CD14-positive monocyte (primary cell): ENCODE measurements around the gene TINAG. TPM values are rescaled to one million over a fixed set of nuclear protein-coding genes. Genes with fewer than 3 reads are reported as not detected.

Experiments
- DNase-seq, 3 donors: peaks; one replicate each; pipeline ENCODE4 v3.0.0-alpha.2; 2011 to 2022
- H2AFZ ChIP-seq: 2 replicates; pipeline ENCODE4 v1.6.0; 2012; ENCODE audit warnings: mild to moderate bottlenecking, low read depth, low read length, inconsistent platforms; ENCODE audit not compliant: insufficient read depth, poor library complexity, severe bottlenecking
- H3K27ac ChIP-seq, 2 donors: 1 replicate in 1 of 2; 2 replicates in 1 of 2; pipeline ENCODE4 v1.5.1; 2012 to 2013; ENCODE audit warnings: low read length in 2 of 2, control low read depth in 1 of 2, inconsistent platforms in 1 of 2, low read depth in 1 of 2, mild to moderate bottlenecking in 1 of 2
- H3K27me3 ChIP-seq, 2 donors: one replicate each; pipeline versions ENCODE4 v1.6.0 to v1.6.1; 2011 to 2013; ENCODE audit warnings: low read length in 2 of 2; ENCODE audit not compliant: control insufficient read depth in 2 of 2, insufficient read depth in 2 of 2
- H3K36me3 ChIP-seq, 2 donors: replicated peaks in 1 of 2; 1 replicate in 1 of 2; 2 replicates in 1 of 2; pipeline versions ENCODE4 v1.5.1 to v1.6.1; 2012 to 2013; ENCODE audit warnings: low read length in 2 of 2, control low read depth in 1 of 2, inconsistent platforms in 1 of 2, mild to moderate bottlenecking in 1 of 2; ENCODE audit not compliant: insufficient read depth in 2 of 2, control insufficient read depth in 1 of 2
- H3K4me1 ChIP-seq, 2 donors: 1 replicate in 1 of 2; 2 replicates in 1 of 2; pipeline versions ENCODE4 v1.5.1 to v1.6.1; 2012 to 2013; ENCODE audit warnings: low read length in 2 of 2, control low read depth in 1 of 2, inconsistent platforms in 1 of 2, mild to moderate bottlenecking in 1 of 2, moderate library complexity in 1 of 2; ENCODE audit not compliant: insufficient read depth in 2 of 2, control insufficient read depth in 1 of 2
- H3K4me2 ChIP-seq: replicated peaks from 2 replicates; pipeline ENCODE3; 2012; ENCODE audit warnings: low read length, moderate library complexity, mild to moderate bottlenecking; ENCODE audit not compliant: poor library complexity, severe bottlenecking; ENCODE audit errors: extremely low read depth
- H3K4me3 ChIP-seq, 3 experiments: fragments of 200-600 bp in 1 of 3; sonication (generic) in 1 of 3; replicated peaks in 1 of 3; 1 replicate in 2 of 3; 2 replicates in 1 of 3; pipeline ENCODE4 v1.5.1; 2011 to 2013; ENCODE audit warnings: low read length in 3 of 3, mild to moderate bottlenecking in 3 of 3, control low read depth in 2 of 3, low read depth in 2 of 3, inconsistent platforms in 1 of 3, moderate library complexity in 1 of 3
- H3K79me2 ChIP-seq: 2 replicates; pipeline ENCODE4 v1.6.0; 2012; ENCODE audit warnings: mild to moderate bottlenecking, control low read depth, inconsistent platforms, low read length, moderate library complexity; ENCODE audit not compliant: insufficient read depth
- H3K9ac ChIP-seq: 2 replicates; pipeline ENCODE4 v1.6.0; 2017; ENCODE audit warnings: low read length, mild to moderate bottlenecking; ENCODE audit not compliant: insufficient read depth, poor library complexity, severe bottlenecking
- H3K9me3 ChIP-seq, 2 donors: replicated peaks in 1 of 2; 1 replicate in 1 of 2; 2 replicates in 1 of 2; pipeline versions ENCODE4 v1.5.1 to v1.6.1; 2012 to 2013; ENCODE audit warnings: low read length in 2 of 2, control low read depth in 1 of 2; ENCODE audit not compliant: control insufficient read depth in 1 of 2, insufficient read depth in 1 of 2
- H4K20me1 ChIP-seq: 2 replicates; pipeline ENCODE4 v1.6.0; 2012; ENCODE audit warnings: mild to moderate bottlenecking, low read length, control low read depth, moderate library complexity; ENCODE audit not compliant: insufficient read depth
- H3K27ac Mint-ChIP-seq, 7 donors: one replicate each; pipeline ENCODE4 v1.8.0; 2020; ENCODE audit warnings: mild to moderate bottlenecking in 7 of 7, mixed read lengths in 7 of 7, moderate library complexity in 6 of 7, inconsistent platforms in 2 of 7
- H3K27me3 Mint-ChIP-seq, 3 donors: one replicate each; pipeline ENCODE4 v1.8.0; 2021 to 2022; ENCODE audit warnings: low read depth in 3 of 3, mild to moderate bottlenecking in 3 of 3, mixed read lengths in 3 of 3, moderate library complexity in 3 of 3, inconsistent platforms in 1 of 3
- H3K36me3 Mint-ChIP-seq, 2 donors: one replicate each; pipeline ENCODE4 v1.8.0; 2020; ENCODE audit warnings: mixed read lengths in 2 of 2, inconsistent platforms in 1 of 2, mild to moderate bottlenecking in 1 of 2
- H3K4me1 Mint-ChIP-seq: one replicate; pipeline ENCODE4 v1.8.0; 2020; ENCODE audit warnings: mild to moderate bottlenecking, mixed read lengths
- H3K4me3 Mint-ChIP-seq, 2 donors: one replicate each; pipeline ENCODE4 v1.8.0; 2020; ENCODE audit warnings: mild to moderate bottlenecking in 2 of 2, mixed read lengths in 2 of 2, moderate library complexity in 1 of 2
- H3K9me3 Mint-ChIP-seq, 7 donors: one replicate each; pipeline ENCODE4 v1.8.0; 2020 to 2022; ENCODE audit warnings: mixed read lengths in 7 of 7, mild to moderate bottlenecking in 6 of 7, moderate library complexity in 6 of 7, inconsistent platforms in 2 of 7
- WGBS: methylation state at CpG from one replicate; pipeline ENCODE4 v1.1.5; 2013; ENCODE audit warnings: missing lambda C conversion rate; ENCODE audit not compliant: insufficient coverage; 5-methylcytosine and 5-hydroxymethylcytosine counted together
- intact Hi-C, 2 donors: fragments of 100-400 bp; cut with micrococcal nuclease; formaldehyde crosslinking; loops; one replicate each; pipeline versions ENCODE4 v1.15.0 to v1.15.1; 2023
- polyA plus RNA-seq, 3 donors: library from polyadenylated mRNA; depleted of rRNA in 1 of 3; unstranded in 2 of 3; stranded (reverse) in 1 of 3; fragments of 300-500 nt in 2 of 3; fragments of >200 nt in 1 of 3; fragmentation: Illumina TruSeq in 2 of 3; gene quantifications; 1 replicate in 2 of 3; 2 replicates in 1 of 3; pipeline ENCODE4 v1.2.3, GENCODE V29; 2012 to 2021
- TF ChIP-seq, protein P1 (sequence below): fragments of 200-600 bp; IDR thresholded peaks from one replicate; pipeline ENCODE4 v1.8.0; 2022; ENCODE audit warnings: antibody characterized with exemption, mild to moderate bottlenecking

TINAG gene
- polyA plus RNA-seq, 3 donors = not detected

DNA sequence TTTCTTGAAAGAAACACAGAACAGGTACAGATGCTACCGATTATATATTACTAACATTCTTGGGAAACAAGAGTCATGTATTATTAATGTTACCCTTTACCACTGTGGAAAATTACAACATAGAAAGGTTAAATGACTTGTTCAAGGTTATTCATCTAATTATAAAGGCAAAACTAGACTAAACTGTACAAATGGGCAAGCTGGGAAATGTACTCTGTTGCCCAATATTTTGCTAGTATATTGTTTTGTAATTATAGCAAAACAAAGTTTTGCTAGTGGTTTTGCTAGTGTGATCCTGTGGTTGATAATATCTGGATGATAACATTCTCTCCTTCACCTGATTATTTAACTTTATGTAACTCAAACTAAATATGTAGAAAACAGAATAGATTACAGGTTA is 96.5 kb downstream of the TINAG start:
- no peaks in the 10 kb centered on the region for H3K27me3 ChIP-seq
- Mint-ChIP-seq H3K4me1 (no peaks in the 10 kb centered on the region), H3K4me3 (no peak overlapping the region), H3K27ac (no peak overlapping the region), H3K36me3 (no peaks in the 10 kb centered on the region), H3K9me3 (peaks cover 0 to 6% (median 4%) of the 10 kb centered on the region in 7 donors), H3K27me3 (no peaks in the 10 kb centered on the region)
- no CpG with 5 or more reads among the region's 1 CpG for WGBS
- H3K4me1 ChIP-seq = no peaks in the 10 kb centered on the region
- no peak overlapping the region for H3K4me3 ChIP-seq
- H4K20me1 ChIP-seq = no peaks in the 10 kb centered on the region
- H3K9me3 ChIP-seq = no peaks in the 10 kb centered on the region
- H2AFZ ChIP-seq = no peak overlapping the region
- no peaks in the 10 kb centered on the region for H3K36me3 ChIP-seq
- no peak overlapping the region for H3K9ac ChIP-seq
- H3K79me2 ChIP-seq = no peaks in the 10 kb centered on the region
- no peak for DNase-seq
- intact Hi-C loops = no loop called here
- no peak overlapping the region for H3K4me2 ChIP-seq
- H3K27ac ChIP-seq = no peak overlapping the region
- TF ChIP-seq, protein P1, sequence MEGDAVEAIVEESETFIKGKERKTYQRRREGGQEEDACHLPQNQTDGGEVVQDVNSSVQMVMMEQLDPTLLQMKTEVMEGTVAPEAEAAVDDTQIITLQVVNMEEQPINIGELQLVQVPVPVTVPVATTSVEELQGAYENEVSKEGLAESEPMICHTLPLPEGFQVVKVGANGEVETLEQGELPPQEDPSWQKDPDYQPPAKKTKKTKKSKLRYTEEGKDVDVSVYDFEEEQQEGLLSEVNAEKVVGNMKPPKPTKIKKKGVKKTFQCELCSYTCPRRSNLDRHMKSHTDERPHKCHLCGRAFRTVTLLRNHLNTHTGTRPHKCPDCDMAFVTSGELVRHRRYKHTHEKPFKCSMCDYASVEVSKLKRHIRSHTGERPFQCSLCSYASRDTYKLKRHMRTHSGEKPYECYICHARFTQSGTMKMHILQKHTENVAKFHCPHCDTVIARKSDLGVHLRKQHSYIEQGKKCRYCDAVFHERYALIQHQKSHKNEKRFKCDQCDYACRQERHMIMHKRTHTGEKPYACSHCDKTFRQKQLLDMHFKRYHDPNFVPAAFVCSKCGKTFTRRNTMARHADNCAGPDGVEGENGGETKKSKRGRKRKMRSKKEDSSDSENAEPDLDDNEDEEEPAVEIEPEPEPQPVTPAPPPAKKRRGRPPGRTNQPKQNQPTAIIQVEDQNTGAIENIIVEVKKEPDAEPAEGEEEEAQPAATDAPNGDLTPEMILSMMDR = no peak

DNA sequence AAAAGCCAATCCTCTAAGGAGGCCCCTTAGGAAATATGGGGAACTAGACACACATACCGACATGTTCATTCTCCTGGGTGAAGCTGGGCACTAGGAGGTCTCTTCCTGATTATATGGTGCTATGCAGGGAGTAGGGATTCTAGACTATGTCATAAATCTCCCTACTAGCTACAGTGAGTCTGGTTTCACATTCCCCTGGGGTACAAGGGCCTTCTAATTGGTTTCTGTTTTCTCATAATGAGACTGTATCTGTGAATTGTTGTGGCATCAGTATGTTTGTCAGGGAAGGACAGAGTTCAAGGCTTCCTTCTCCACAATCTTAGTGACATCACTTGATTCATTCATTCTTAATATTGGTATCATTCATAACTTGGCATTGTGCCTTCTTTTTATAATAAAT is 103.5 kb downstream of the TINAG start:
- H3K9ac ChIP-seq = no peak overlapping the region
- no peaks in the 10 kb centered on the region for H3K4me1 Mint-ChIP-seq
- H3K4me2 ChIP-seq = no peak overlapping the region
- H3K36me3 Mint-ChIP-seq = no peaks in the 10 kb centered on the region
- H3K4me3 ChIP-seq = no peak overlapping the region
- H3K36me3 ChIP-seq = no peaks in the 10 kb centered on the region
- H3K4me3 Mint-ChIP-seq = no peak overlapping the region
- TF ChIP-seq, protein P1 = no peak
- H2AFZ ChIP-seq = no peak overlapping the region
- peaks cover 0 to 3% of the 10 kb centered on the region in 2 donors for H3K9me3 ChIP-seq
- H3K27me3 ChIP-seq = no peaks in the 10 kb centered on the region
- H3K79me2 ChIP-seq = no peaks in the 10 kb centered on the region
- no peaks in the 10 kb centered on the region for H3K4me1 ChIP-seq
- no CpG with 5 or more reads among the region's 1 CpG for WGBS
- H3K9me3 Mint-ChIP-seq = peaks cover 0 to 7% (median 3%) of the 10 kb centered on the region in 7 donors
- H3K27ac Mint-ChIP-seq = no peak overlapping the region
- no peak for DNase-seq
- intact Hi-C loops = no loop called here
- H3K27ac ChIP-seq = no peak overlapping the region
- H3K27me3 Mint-ChIP-seq = no peaks in the 10 kb centered on the region
- H4K20me1 ChIP-seq = no peaks in the 10 kb centered on the region
